SK-N-SH (cell line): Measurements from ENCODE around the gene KCNN3. TPM values are rescaled to one million over a fixed set of nuclear protein-coding genes. Genes with fewer than 3 reads are reported as not detected.

ENCODE experiments used
- CTCF ChIA-PET: fragments of 300-600, 350-600 bp; formaldehyde crosslinking; extraction: SDS; loops from one replicate; lab custom pipeline; 2021; lab: Yijun Ruan, JAX
- POLR2A ChIA-PET: fragments of 350-600 bp; sonication (Branson Sonifier 250); formaldehyde crosslinking; extraction: SDS; loops from one replicate; lab custom pipeline; 2020; ENCODE audit warnings: antibody characterized with exemption, inconsistent platforms; lab: Yijun Ruan, JAX
- DNase-seq: peaks from one replicate; pipeline ENCODE4 v3.0.0; 2012
- H2AFZ ChIP-seq: fragments of 200-600 bp; sonication (generic); 2 replicates; pipeline ENCODE4 v1.8.1; 2016; ENCODE audit warnings: antibody characterized with exemption, mild to moderate bottlenecking, low read depth
- H3F3A ChIP-seq: fragments of 200-600 bp; sonication (generic); replicated peaks from 2 replicates; pipeline ENCODE3; 2016; ENCODE audit warnings: antibody characterized with exemption, mild to moderate bottlenecking; ENCODE audit not compliant: insufficient read depth
- H3K27ac ChIP-seq, 2 experiments: fragments of 200-500 bp in 1 of 2; fragments of 200-600 bp in 1 of 2; sonication (Bioruptor generic) in 1 of 2; sonication (generic), shearing (Covaris generic) in 1 of 2; 2 replicates each; pipeline versions ENCODE4 v1.5.1 to v1.6.1; 2014 to 2016; ENCODE audit warnings: low read depth in 2 of 2, inconsistent platforms in 1 of 2, low read length in 1 of 2, mild to moderate bottlenecking in 1 of 2, mixed read lengths in 1 of 2
- H3K27me3 ChIP-seq: fragments of 200-600 bp; sonication (generic), shearing (Covaris generic); 2 replicates; pipeline ENCODE4 v1.6.1; 2016; ENCODE audit warnings: mixed run types; ENCODE audit not compliant: insufficient read depth
- H3K36me3 ChIP-seq, 2 experiments: fragments of 200-500 bp in 1 of 2; fragments of 200-600 bp in 1 of 2; sonication (Bioruptor generic) in 1 of 2; sonication (generic) in 1 of 2; replicated peaks in 1 of 2; 2 replicates each; pipeline versions ENCODE3 to v1.5.1; 2014 to 2016; ENCODE audit warnings: low read length in 1 of 2, mild to moderate bottlenecking in 1 of 2; ENCODE audit not compliant: insufficient read depth in 2 of 2, control insufficient read depth in 1 of 2
- H3K4me1 ChIP-seq, 2 experiments: fragments of 200-500 bp in 1 of 2; fragments of 200-600 bp in 1 of 2; sonication (Bioruptor generic) in 1 of 2; sonication (generic), shearing (Covaris generic) in 1 of 2; 2 replicates each; pipeline versions ENCODE4 v1.5.1 to v1.6.1; 2014 to 2016; ENCODE audit warnings: low read depth in 1 of 2, low read length in 1 of 2, mixed run types in 1 of 2; ENCODE audit not compliant: insufficient read depth in 2 of 2, control insufficient read depth in 1 of 2
- H3K4me2 ChIP-seq: fragments of 200-600 bp; sonication (generic), shearing (Covaris generic); 2 replicates; pipeline ENCODE4 v1.6.1; 2017; ENCODE audit warnings: mixed run types
- H3K4me3 ChIP-seq, 2 experiments: fragments of 200-500 bp in 1 of 2; fragments of 200-600 bp in 1 of 2; sonication (Bioruptor generic) in 1 of 2; sonication (generic), shearing (Covaris generic) in 1 of 2; 2 replicates each; pipeline versions ENCODE4 v1.5.1 to v1.8.1; 2014 to 2016; ENCODE audit warnings: low read depth in 2 of 2, inconsistent platforms in 1 of 2, low read length in 1 of 2, mild to moderate bottlenecking in 1 of 2, mixed read lengths in 1 of 2, moderate library complexity in 1 of 2
- H3K79me2 ChIP-seq: fragments of 200-600 bp; sonication (generic); 2 replicates; pipeline ENCODE4 v1.8.1; 2017; ENCODE audit warnings: mild to moderate bottlenecking; ENCODE audit not compliant: insufficient read depth
- H3K9ac ChIP-seq: fragments of 200-600 bp; sonication (generic); 2 replicates; pipeline ENCODE4 v1.6.1; 2017; ENCODE audit warnings: mixed run types
- H3K9me2 ChIP-seq: fragments of 200-600 bp; sonication (generic); 2 replicates; pipeline ENCODE4 v1.6.1; 2017; ENCODE audit warnings: mixed run types
- H3K9me3 ChIP-seq: fragments of 200-600 bp; sonication (generic); 2 replicates; pipeline ENCODE4 v1.6.1; 2017; ENCODE audit warnings: mixed run types, mild to moderate bottlenecking, moderate library complexity
- H4K20me1 ChIP-seq: fragments of 200-600 bp; sonication (generic); 2 replicates; pipeline ENCODE4 v1.6.1; 2017; ENCODE audit warnings: mild to moderate bottlenecking, mixed run types; ENCODE audit not compliant: insufficient read depth
- CHD2 ChIP-seq: fragments of 150-350 bp; IDR thresholded peaks from 2 replicates; pipeline ENCODE4 v1.6.1; 2018; ENCODE audit warnings: low read length; ENCODE audit not compliant: partially characterized antibody
- EP300 ChIP-seq, 2 experiments: IDR thresholded peaks; 2 replicates each; pipeline versions ENCODE4 v1.4.0 to v1.6.1; 2012; ENCODE audit warnings: borderline replicate concordance in 1 of 2, low read depth in 1 of 2, low read length in 1 of 2
- EZH2phosphoT487 ChIP-seq: fragments of 200-600 bp; sonication (generic); IDR thresholded peaks from 2 replicates; pipeline ENCODE4 v1.6.1; 2017; ENCODE audit warnings: low read depth, mixed run types, mild to moderate bottlenecking, antibody characterized with exemption, moderate library complexity, borderline replicate concordance
- FOSL2 ChIP-seq: IDR thresholded peaks from 2 replicates; pipeline ENCODE4 v1.4.0; 2012; ENCODE audit warnings: low read depth, mild to moderate bottlenecking, moderate library complexity, borderline replicate concordance
- GABPA ChIP-seq: IDR thresholded peaks from 2 replicates; pipeline ENCODE4 v1.4.0; 2012; ENCODE audit warnings: low read depth, mild to moderate bottlenecking
- GATA2 ChIP-seq: sonication (generic); formaldehyde crosslinking; IDR thresholded peaks from 2 replicates; pipeline ENCODE4 v1.5.0; 2020; ENCODE audit warnings: mild to moderate bottlenecking, missing genetic modification reagents
- MXI1 ChIP-seq: IDR thresholded peaks from 2 replicates; pipeline ENCODE4 v1.6.1; 2012; ENCODE audit warnings: mild to moderate bottlenecking, low read depth, low read length, improper control_type of control experiment
- NFIC ChIP-seq: IDR thresholded peaks from 2 replicates; pipeline ENCODE4 v1.4.0; 2012; ENCODE audit warnings: borderline replicate concordance
- NRF1 ChIP-seq: IDR thresholded peaks from 2 replicates; pipeline ENCODE4 v1.6.1; 2012; ENCODE audit warnings: low read depth, mild to moderate bottlenecking, low read length
- POLR2AphosphoS5 ChIP-seq: IDR thresholded peaks from 2 replicates; pipeline ENCODE4 v1.6.1; 2012; ENCODE audit warnings: low read depth, low read length
- RAD21 ChIP-seq: IDR thresholded peaks from 2 replicates; pipeline ENCODE4 v1.6.1; 2012; ENCODE audit warnings: mild to moderate bottlenecking, low read length
- RFX5 ChIP-seq: IDR thresholded peaks from 2 replicates; pipeline ENCODE4 v1.6.1; 2012; ENCODE audit warnings: mild to moderate bottlenecking, improper control_type of control experiment, low read length
- RXRA ChIP-seq: IDR thresholded peaks from 2 replicates; pipeline ENCODE4 v1.4.0; 2012; ENCODE audit warnings: low read depth, mild to moderate bottlenecking, borderline replicate concordance
- SMC3 ChIP-seq: IDR thresholded peaks from 2 replicates; pipeline ENCODE4 v1.6.1; 2012; ENCODE audit warnings: low read depth, low read length, improper control_type of control experiment
- USF1 ChIP-seq: IDR thresholded peaks from 2 replicates; pipeline ENCODE4 v1.4.0; 2012; ENCODE audit warnings: low read depth, borderline replicate concordance
- USF2 ChIP-seq: fragments of 150-350 bp; IDR thresholded peaks from 2 replicates; pipeline ENCODE4 v1.6.1; 2017; ENCODE audit warnings: antibody characterized with exemption, low read length, low read depth, borderline replicate concordance
- WGBS: methylation state at CpG from one replicate; pipeline ENCODE4 v1.1.6; 2017; ENCODE audit warnings: low lambda C conversion rate; 5-methylcytosine and 5-hydroxymethylcytosine counted together
- polyA plus RNA-seq, 3 experiments: library from polyadenylated mRNA; depleted of rRNA; stranded (reverse); fragments of >200 nt; gene quantifications; 2 replicates each; pipeline ENCODE4 v1.2.3, GENCODE V29; 2012
- TF ChIP-seq, protein P1 (sequence below): fragments of 200-600 bp; sonication (generic); IDR thresholded peaks from 2 replicates; pipeline ENCODE4 v1.6.1; 2017; ENCODE audit warnings: antibody characterized with exemption, mild to moderate bottlenecking, moderate library complexity
- TF ChIP-seq, protein P2 (sequence below): IDR thresholded peaks from 2 replicates; pipeline ENCODE4 v1.6.1; 2012; ENCODE audit warnings: mild to moderate bottlenecking, low read depth, low read length, moderate library complexity

KCNN3 gene
- polyA plus RNA-seq, 1 of the 3 experiments (the other 2 are of a cell fraction) = 0.16 TPM

GRCh38 chr1:154735061-154735803 lies 134.8 kb downstream of the KCNN3 start:
- Histone ChIP-seq H3K4me1 (peaks cover 9 to 17% of the 10 kb centered on the region in 2 experiments; a peak in 2 of 4 replicates), H3K36me3 (no peaks in the 10 kb centered on the region), H3K79me2 (no peaks in the 10 kb centered on the region), H2AFZ (no peak overlapping the region), H3K4me2 (no peak overlapping the region), H4K20me1 (no peaks in the 10 kb centered on the region), H3K27ac (no peak overlapping the region), H3K27me3 (no peaks in the 10 kb centered on the region), H3K9me3 (no peaks in the 10 kb centered on the region), H3K9ac (no peak overlapping the region), H3K9me2 (no peaks in the 10 kb centered on the region), H3F3A (no peaks in the 10 kb centered on the region), H3K4me3 (no peak overlapping the region)
- WGBS = 80% methylated on average over 7 of the region's 12 CpGs
- CTCF ChIA-PET = interaction anchor here (0.9 to 2.2 kb wide), 7 partner anchors 10 to 69 kb away, joined by 3 to 4 read pairs (median 3); no protein-coding TSS in a partner anchor
- DNase-seq = no peak
- POLR2A ChIA-PET = no interaction called here
- TF ChIP-seq EP300 (IDR thresholded peaks at IDR 0.05; ENCODE audit: borderline replicate concordance in 1 of 2, low read depth in 1 of 2, low read length in 1 of 2) (no peak), SMC3 (no peak), NRF1 (no peak), EZH2phosphoT487 (no peak), POLR2AphosphoS5 (no peak), FOSL2 (no peak), USF1 (no peak), RXRA (no peak), RFX5 (no peak), GABPA (no peak), CHD2 (no peak), USF2 (no peak), GATA2 (CRISPR knock-in tag) (no peak), NFIC (no peak), MXI1 (no peak), RAD21 (no peak)
- TF ChIP-seq, protein P1, sequence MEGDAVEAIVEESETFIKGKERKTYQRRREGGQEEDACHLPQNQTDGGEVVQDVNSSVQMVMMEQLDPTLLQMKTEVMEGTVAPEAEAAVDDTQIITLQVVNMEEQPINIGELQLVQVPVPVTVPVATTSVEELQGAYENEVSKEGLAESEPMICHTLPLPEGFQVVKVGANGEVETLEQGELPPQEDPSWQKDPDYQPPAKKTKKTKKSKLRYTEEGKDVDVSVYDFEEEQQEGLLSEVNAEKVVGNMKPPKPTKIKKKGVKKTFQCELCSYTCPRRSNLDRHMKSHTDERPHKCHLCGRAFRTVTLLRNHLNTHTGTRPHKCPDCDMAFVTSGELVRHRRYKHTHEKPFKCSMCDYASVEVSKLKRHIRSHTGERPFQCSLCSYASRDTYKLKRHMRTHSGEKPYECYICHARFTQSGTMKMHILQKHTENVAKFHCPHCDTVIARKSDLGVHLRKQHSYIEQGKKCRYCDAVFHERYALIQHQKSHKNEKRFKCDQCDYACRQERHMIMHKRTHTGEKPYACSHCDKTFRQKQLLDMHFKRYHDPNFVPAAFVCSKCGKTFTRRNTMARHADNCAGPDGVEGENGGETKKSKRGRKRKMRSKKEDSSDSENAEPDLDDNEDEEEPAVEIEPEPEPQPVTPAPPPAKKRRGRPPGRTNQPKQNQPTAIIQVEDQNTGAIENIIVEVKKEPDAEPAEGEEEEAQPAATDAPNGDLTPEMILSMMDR = no peak
- TF ChIP-seq, protein P2, sequence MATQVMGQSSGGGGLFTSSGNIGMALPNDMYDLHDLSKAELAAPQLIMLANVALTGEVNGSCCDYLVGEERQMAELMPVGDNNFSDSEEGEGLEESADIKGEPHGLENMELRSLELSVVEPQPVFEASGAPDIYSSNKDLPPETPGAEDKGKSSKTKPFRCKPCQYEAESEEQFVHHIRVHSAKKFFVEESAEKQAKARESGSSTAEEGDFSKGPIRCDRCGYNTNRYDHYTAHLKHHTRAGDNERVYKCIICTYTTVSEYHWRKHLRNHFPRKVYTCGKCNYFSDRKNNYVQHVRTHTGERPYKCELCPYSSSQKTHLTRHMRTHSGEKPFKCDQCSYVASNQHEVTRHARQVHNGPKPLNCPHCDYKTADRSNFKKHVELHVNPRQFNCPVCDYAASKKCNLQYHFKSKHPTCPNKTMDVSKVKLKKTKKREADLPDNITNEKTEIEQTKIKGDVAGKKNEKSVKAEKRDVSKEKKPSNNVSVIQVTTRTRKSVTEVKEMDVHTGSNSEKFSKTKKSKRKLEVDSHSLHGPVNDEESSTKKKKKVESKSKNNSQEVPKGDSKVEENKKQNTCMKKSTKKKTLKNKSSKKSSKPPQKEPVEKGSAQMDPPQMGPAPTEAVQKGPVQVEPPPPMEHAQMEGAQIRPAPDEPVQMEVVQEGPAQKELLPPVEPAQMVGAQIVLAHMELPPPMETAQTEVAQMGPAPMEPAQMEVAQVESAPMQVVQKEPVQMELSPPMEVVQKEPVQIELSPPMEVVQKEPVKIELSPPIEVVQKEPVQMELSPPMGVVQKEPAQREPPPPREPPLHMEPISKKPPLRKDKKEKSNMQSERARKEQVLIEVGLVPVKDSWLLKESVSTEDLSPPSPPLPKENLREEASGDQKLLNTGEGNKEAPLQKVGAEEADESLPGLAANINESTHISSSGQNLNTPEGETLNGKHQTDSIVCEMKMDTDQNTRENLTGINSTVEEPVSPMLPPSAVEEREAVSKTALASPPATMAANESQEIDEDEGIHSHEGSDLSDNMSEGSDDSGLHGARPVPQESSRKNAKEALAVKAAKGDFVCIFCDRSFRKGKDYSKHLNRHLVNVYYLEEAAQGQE = no peak
- TF ChIP-seq, all 33 proteins: peak for 0
